IMR-90 (cell line): ENCODE data around the gene IMPDH1. TPM values are rescaled to one million over a fixed set of nuclear protein-coding genes. Genes with fewer than 3 reads are reported as not detected.

Source experiments
- ATAC-seq: fragments of 200-7000 bp; cut with Tn5 transposase; 2 replicates; pipeline ENCODE4 v1.9.1; 2020; ENCODE audit warnings: low read depth, mild to moderate bottlenecking, moderate library complexity
- BruUV-seq: library from RNA; stranded (reverse); fragments of 400-500 nt; replicated peaks from 2 replicates; lab custom pipeline; 2021; lab: Mats Ljungman, UMichigan
- CTCF ChIA-PET: fragments of 300-600 bp; formaldehyde crosslinking; extraction: SDS; loops from one replicate; lab custom pipeline; 2021; ENCODE audit warnings: antibody characterized with exemption; lab: Yijun Ruan, JAX
- POLR2A ChIA-PET: fragments of 300-600 bp; sonication (Branson Sonifier 250); formaldehyde crosslinking; loops from one replicate; lab custom pipeline; 2022; ENCODE audit warnings: antibody characterized with exemption; ENCODE audit not compliant: unreplicated experiment; lab: Charles Lee
- DNase-seq: peaks from one replicate; pipeline ENCODE4 v3.0.0; 2013
- H2AFZ ChIP-seq: replicated peaks from 2 replicates; pipeline ENCODE3; 2013; ENCODE audit warnings: low read length, mild to moderate bottlenecking; ENCODE audit not compliant: poor library complexity
- H2AK5ac ChIP-seq: 2 replicates; pipeline ENCODE4 v1.6.1; 2013; ENCODE audit warnings: low read depth, low read length, inconsistent platforms
- H2AK9ac ChIP-seq: replicated peaks from 2 replicates; pipeline ENCODE3; 2013; ENCODE audit warnings: mild to moderate bottlenecking, low read depth, low read length, moderate library complexity; ENCODE audit not compliant: poor library complexity
- H2BK120ac ChIP-seq: 2 replicates; pipeline ENCODE4 v1.6.1; 2013; ENCODE audit warnings: low read depth, low read length, inconsistent platforms
- H2BK15ac ChIP-seq: 3 replicates; pipeline ENCODE4 v1.6.1; 2013; ENCODE audit warnings: low read depth, low read length, inconsistent platforms
- H2BK20ac ChIP-seq: 2 replicates; pipeline ENCODE4 v1.6.1; 2013; ENCODE audit warnings: low read depth, mild to moderate bottlenecking, inconsistent platforms, low read length, moderate library complexity
- H2BK5ac ChIP-seq: 2 replicates; pipeline ENCODE4 v1.6.1; 2013; ENCODE audit warnings: mild to moderate bottlenecking, low read depth, low read length, inconsistent platforms; ENCODE audit not compliant: poor library complexity, severe bottlenecking
- H3K14ac ChIP-seq: replicated peaks from 2 replicates; pipeline ENCODE4 v1.6.1; 2013; ENCODE audit warnings: low read depth, low read length, inconsistent platforms
- H3K18ac ChIP-seq: 2 replicates; pipeline ENCODE4 v1.6.1; 2013; ENCODE audit warnings: low read depth, low read length, control low read depth
- H3K23ac ChIP-seq: 2 replicates; pipeline ENCODE4 v1.6.1; 2013; ENCODE audit warnings: low read depth, low read length, inconsistent platforms
- H3K27ac ChIP-seq: 2 replicates; pipeline ENCODE4 v1.5.1; 2013; ENCODE audit warnings: mild to moderate bottlenecking, control low read depth, low read length; ENCODE audit not compliant: insufficient read depth
- H3K27me3 ChIP-seq: 2 replicates; pipeline ENCODE4 v1.6.1; 2013; ENCODE audit warnings: low read length; ENCODE audit not compliant: control insufficient read depth, insufficient read depth
- H3K36me3 ChIP-seq: 2 replicates; pipeline ENCODE4 v1.6.1; 2013; ENCODE audit warnings: low read length, mixed read lengths; ENCODE audit not compliant: control insufficient read depth, insufficient read depth
- H3K4ac ChIP-seq: 2 replicates; pipeline ENCODE4 v1.6.1; 2013; ENCODE audit warnings: low read depth, low read length, inconsistent platforms
- H3K4me1 ChIP-seq: 2 replicates; pipeline ENCODE4 v1.6.1; 2013; ENCODE audit warnings: low read length, mixed read lengths; ENCODE audit not compliant: control insufficient read depth, insufficient read depth
- H3K4me2 ChIP-seq: 2 replicates; pipeline ENCODE4 v1.6.1; 2013; ENCODE audit warnings: low read depth, mild to moderate bottlenecking, control low read depth, low read length, moderate library complexity
- H3K4me3 ChIP-seq: 2 replicates; pipeline ENCODE4 v1.5.1; 2013; ENCODE audit warnings: low read depth, mild to moderate bottlenecking, control low read depth, low read length, moderate library complexity; ENCODE audit not compliant: insufficient read depth
- H3K56ac ChIP-seq: 2 replicates; pipeline ENCODE4 v1.6.1; 2013; ENCODE audit warnings: low read length, inconsistent platforms; ENCODE audit not compliant: insufficient read depth; ENCODE audit errors: extremely low read depth
- H3K79me1 ChIP-seq, 2 experiments: 2 replicates each; pipeline ENCODE4 v1.6.1; 2013; ENCODE audit warnings: low read length in 2 of 2, inconsistent platforms in 1 of 2, low read depth in 1 of 2
- H3K9ac ChIP-seq: 2 replicates; pipeline ENCODE4 v1.6.1; 2013; ENCODE audit warnings: low read depth, low read length, control low read depth
- H3K9me1 ChIP-seq: 2 replicates; pipeline ENCODE4 v1.6.1; 2013; ENCODE audit warnings: low read length, inconsistent platforms; ENCODE audit not compliant: insufficient read depth
- H3K9me3 ChIP-seq: 2 replicates; pipeline ENCODE4 v1.6.1; 2013; ENCODE audit warnings: low read length; ENCODE audit not compliant: control insufficient read depth, insufficient read depth
- H4K20me1 ChIP-seq: 2 replicates; pipeline ENCODE4 v1.6.1; 2013; ENCODE audit warnings: low read length, inconsistent platforms; ENCODE audit not compliant: insufficient read depth
- H4K5ac ChIP-seq: 2 replicates; pipeline ENCODE4 v1.6.1; 2013; ENCODE audit warnings: mild to moderate bottlenecking, low read depth, low read length, control low read depth
- H4K8ac ChIP-seq, 2 experiments: 2 replicates each; pipeline ENCODE4 v1.6.1; 2013; ENCODE audit warnings: low read depth in 2 of 2, low read length in 2 of 2, control low read depth in 1 of 2, inconsistent platforms in 1 of 2
- H4K91ac ChIP-seq: 2 replicates; pipeline ENCODE4 v1.6.1; 2013; ENCODE audit warnings: low read depth, low read length, inconsistent platforms; ENCODE audit not compliant: insufficient read depth
- BHLHE40 ChIP-seq: fragments of 150-350 bp; IDR thresholded peaks from 2 replicates; pipeline ENCODE4 v1.6.1; 2016; ENCODE audit warnings: mild to moderate bottlenecking, low read depth, low read length
- CEBPB ChIP-seq: IDR thresholded peaks from 2 replicates; pipeline ENCODE4 v1.6.1; 2012; ENCODE audit warnings: low read depth, low read length, improper control_type of control experiment
- CHD1 ChIP-seq: IDR thresholded peaks from 2 replicates; pipeline ENCODE4 v1.6.1; 2012; ENCODE audit warnings: low read depth, low read length, improper control_type of control experiment
- FOS ChIP-seq: fragments of 150-350 bp; IDR thresholded peaks from 2 replicates; pipeline ENCODE4 v1.6.1; 2016; ENCODE audit warnings: low read depth, low read length
- MAFK ChIP-seq: IDR thresholded peaks from 2 replicates; pipeline ENCODE4 v1.6.1; 2012; ENCODE audit warnings: low read depth, low read length, improper control_type of control experiment
- MAZ ChIP-seq: IDR thresholded peaks from 2 replicates; pipeline ENCODE4 v1.6.1; 2012; ENCODE audit warnings: low read depth, mild to moderate bottlenecking, low read length, improper control_type of control experiment, moderate library complexity, borderline replicate concordance
- MXI1 ChIP-seq: IDR thresholded peaks from 2 replicates; pipeline ENCODE4 v1.6.1; 2012; ENCODE audit warnings: low read depth, mild to moderate bottlenecking, low read length, moderate library complexity, borderline replicate concordance
- NFE2L2 ChIP-seq: fragments of 150-350 bp; IDR thresholded peaks from 2 replicates; pipeline ENCODE4 v1.6.1; 2016; ENCODE audit warnings: low read depth, mild to moderate bottlenecking, low read length
- POLR2A ChIP-seq: IDR thresholded peaks from 2 replicates; pipeline ENCODE4 v1.6.1; 2012; ENCODE audit warnings: mild to moderate bottlenecking, low read depth, low read length
- RAD21 ChIP-seq: IDR thresholded peaks from 2 replicates; pipeline ENCODE4 v1.6.1; 2012; ENCODE audit warnings: low read length, improper control_type of control experiment
- RCOR1 ChIP-seq: IDR thresholded peaks from 2 replicates; pipeline ENCODE4 v1.6.1; 2012; ENCODE audit warnings: mild to moderate bottlenecking, low read length, improper control_type of control experiment; ENCODE audit not compliant: insufficient replicate concordance
- RFX5 ChIP-seq: IDR thresholded peaks from 2 replicates; pipeline ENCODE4 v1.8.0; 2012; ENCODE audit warnings: low read depth, mild to moderate bottlenecking, low read length, moderate library complexity
- SMC3 ChIP-seq: fragments of 150-350 bp; IDR thresholded peaks from 2 replicates; pipeline ENCODE4 v1.6.1; 2016; ENCODE audit warnings: low read depth, mild to moderate bottlenecking, antibody characterized with exemption, low read length, moderate library complexity
- WGBS, 2 experiments: methylation state at CpG; one replicate each; pipeline versions ENCODE4 v1.1.5 to v1.1.7; 2013; ENCODE audit warnings: missing lambda C conversion rate in 2 of 2; ENCODE audit not compliant: insufficient read length in 1 of 2; ENCODE audit errors: extremely low coverage in 2 of 2; 5-methylcytosine and 5-hydroxymethylcytosine counted together
- dilution Hi-C: fragments of 300-500 bp; cut with HindIII; formaldehyde crosslinking; loops from one replicate; pipeline ENCODE4 v1.14.3; 2018; ENCODE audit warnings: low sequenced_read_pairs; ENCODE audit not compliant: unreplicated experiment
- in situ Hi-C: fragments of 300-500 bp; cut with MboI; formaldehyde crosslinking; loops from 3 replicates; pipeline ENCODE4 v1.14.3; 2019; ENCODE audit warnings: low sequenced_read_pairs, inconsistent platforms, mixed read lengths
- intact Hi-C: fragments of 100-400 bp; cut with micrococcal nuclease; formaldehyde crosslinking; loops from 2 replicates; pipeline ENCODE4 v1.10.0; 2022
- polyA plus RNA-seq, 3 experiments: library from polyadenylated mRNA; depleted of rRNA; stranded (reverse); fragments of >200 nt; gene quantifications; 2 replicates each; pipeline ENCODE4 v1.2.3, GENCODE V29; 2012; ENCODE audit warnings: low replicate concordance in 1 of 3
- total RNA-seq: library from RNA; depleted of rRNA; stranded (reverse); fragments of >200 nt; gene quantifications from 2 replicates; pipeline ENCODE4 v1.2.3, GENCODE V29; 2012
- TF ChIP-seq, protein P1 (sequence below): fragments of 150-350 bp; IDR thresholded peaks from 2 replicates; pipeline ENCODE4 v1.6.1; 2016; ENCODE audit warnings: low read depth, mild to moderate bottlenecking, low read length, moderate library complexity, borderline replicate concordance
- TF ChIP-seq, protein P2 (sequence below): fragments of 150-350 bp; IDR thresholded peaks from 2 replicates; pipeline ENCODE4 v1.6.1; 2017; ENCODE audit warnings: mild to moderate bottlenecking, antibody characterized with exemption, low read length, low read depth

Gene IMPDH1
- total and polyA plus RNA-seq, 2 of the 4 experiments (the other 2 are of a cell fraction), result 49.5 to 69.3 TPM

DNA sequence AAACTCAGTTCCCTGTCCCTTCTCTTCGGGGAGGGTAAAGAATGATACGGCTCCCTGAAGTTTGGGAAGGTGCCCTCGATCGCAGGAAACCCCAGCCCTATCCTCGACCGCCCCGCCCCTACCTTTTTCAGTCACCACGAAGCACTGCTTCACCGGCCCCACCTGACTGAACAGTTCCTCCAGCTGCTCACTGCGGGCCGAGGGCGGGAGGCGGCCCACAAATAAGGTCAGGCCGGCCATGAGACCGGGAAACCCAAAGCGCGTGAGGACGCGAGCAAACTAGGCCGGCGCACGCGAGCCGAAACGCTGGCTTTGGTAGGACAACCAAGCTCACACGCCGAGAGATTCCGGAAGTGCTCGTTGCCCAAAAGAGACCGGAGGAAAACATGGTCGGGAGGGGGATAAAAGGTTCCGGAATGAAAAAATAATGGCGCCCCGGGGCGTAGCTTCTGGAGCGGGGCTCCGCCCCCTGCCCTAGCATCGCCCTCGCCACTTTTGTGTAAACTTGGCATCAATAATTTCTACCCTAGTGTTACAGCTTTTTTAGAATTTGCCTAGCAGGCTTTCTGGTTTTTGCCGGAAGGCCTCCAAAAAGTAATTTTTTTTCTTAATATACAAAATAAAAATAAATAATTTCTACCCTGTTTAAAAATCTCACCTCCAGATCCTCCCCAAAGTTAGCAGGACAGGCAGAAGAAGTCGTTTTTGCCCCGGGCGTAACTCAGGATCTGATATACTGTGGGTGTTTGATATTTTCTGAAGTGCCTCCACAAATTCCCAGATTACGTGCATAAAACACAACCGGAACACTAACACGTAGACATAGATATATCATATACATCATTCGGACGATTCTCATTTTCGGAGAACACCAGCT is 66.0 kb downstream of the IMPDH1 start, which contains the start of gene RBM28:
Gene RBM28, minus strand, starts transcription at position 355 of the 877 bp plus-strand sequence. Its CDS starts 115 bp downstream, at position 240.
- peaks cover 2% of the 10 kb centered on the region; the same call in 1 of the 2 replicates for H3K4me1 ChIP-seq
- ChIA-PET CTCF (interaction anchor here (0.6 to 5.3 kb wide), 4 partner anchors 11 to 83 kb away, joined by 3 to 66 read pairs (median 4); no protein-coding TSS in a partner anchor), POLR2A (no interaction called here)
- peak within 1 kb of the TSS; percentile 78 for H3K4me3 ChIP-seq
- peak within 1 kb of the TSS; percentile 99 for H2AFZ ChIP-seq
- H3K9me1 ChIP-seq, result peaks cover 3% of the 10 kb centered on the region; the same call in 1 of the 2 replicates
- H3K79me1 ChIP-seq, result peaks cover 23 to 29% of the 10 kb centered on the region in 2 experiments
- WGBS, 2 experiments, result 0% methylated on average over 12 of the region's 49 CpGs; no CpG with 5 or more reads in 1 of the 2 experiments
- dilution Hi-C loops, result no loop called here
- peak within 1 kb of the TSS; percentile 56; the same call in 1 of the 2 replicates for H2BK120ac ChIP-seq
- H2AK9ac ChIP-seq, result peak within 1 kb of the TSS; percentile 50
- H2BK15ac ChIP-seq, result no peak within 1 kb of the TSS
- H3K4me2 ChIP-seq, result peak within 1 kb of the TSS; percentile 95
- ATAC-seq (peak; percentile 97), DNase-seq (peak; percentile 90)
- H3K27me3 ChIP-seq, result peaks cover 9% of the 10 kb centered on the region
- H3K36me3 ChIP-seq, result peaks cover 2% of the 10 kb centered on the region; the same call in 1 of the 2 replicates
- BruUV-seq, result no TSS peak
- H3K9me3 ChIP-seq, result no peaks in the 10 kb centered on the region
- no peak within 1 kb of the TSS for H3K18ac ChIP-seq
- H3K4ac ChIP-seq, result peak within 1 kb of the TSS; percentile 90
- H4K20me1 ChIP-seq, result no peaks in the 10 kb centered on the region
- H3K56ac ChIP-seq, result peak within 1 kb of the TSS; percentile 70
- H3K14ac ChIP-seq, result peak within 1 kb of the TSS; percentile 65
- H3K9ac ChIP-seq, result peak within 1 kb of the TSS; percentile 94
- peak within 1 kb of the TSS; percentile 64 for H4K91ac ChIP-seq
- intact Hi-C loops, result no loop called here
- peak within 1 kb of the TSS; percentile 83 to 96 for H4K8ac ChIP-seq
- in situ Hi-C loops, result no loop called here
- peak within 1 kb of the TSS; percentile 91 for H3K27ac ChIP-seq
- H2BK5ac ChIP-seq, result peak within 1 kb of the TSS; percentile 87
- no peak within 1 kb of the TSS for H2BK20ac ChIP-seq
- H2AK5ac ChIP-seq, result peak within 1 kb of the TSS; percentile 48; the same call in 1 of the 2 replicates
- peak within 1 kb of the TSS; percentile 84 for H4K5ac ChIP-seq
- peak within 1 kb of the TSS; percentile 77 for H3K23ac ChIP-seq
- TF ChIP-seq MXI1 (peak; percentile 96), RFX5 (no peak), RAD21 (no peak), CEBPB (no peak), BHLHE40 (peak; percentile 93), FOS (no peak), RCOR1 (no peak), MAZ (peak; percentile 79), NFE2L2 (peak; percentile 37; the same call in 1 of the 2 replicates), CHD1 (0 out of 2 replicates have a peak, but pooled peaks have one; percentile 36), SMC3 (no peak), POLR2A (peak; percentile 75), MAFK (no peak)
- TF ChIP-seq, protein P1, sequence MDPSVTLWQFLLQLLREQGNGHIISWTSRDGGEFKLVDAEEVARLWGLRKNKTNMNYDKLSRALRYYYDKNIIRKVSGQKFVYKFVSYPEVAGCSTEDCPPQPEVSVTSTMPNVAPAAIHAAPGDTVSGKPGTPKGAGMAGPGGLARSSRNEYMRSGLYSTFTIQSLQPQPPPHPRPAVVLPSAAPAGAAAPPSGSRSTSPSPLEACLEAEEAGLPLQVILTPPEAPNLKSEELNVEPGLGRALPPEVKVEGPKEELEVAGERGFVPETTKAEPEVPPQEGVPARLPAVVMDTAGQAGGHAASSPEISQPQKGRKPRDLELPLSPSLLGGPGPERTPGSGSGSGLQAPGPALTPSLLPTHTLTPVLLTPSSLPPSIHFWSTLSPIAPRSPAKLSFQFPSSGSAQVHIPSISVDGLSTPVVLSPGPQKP, result 0 out of 2 replicates have a peak, but pooled peaks have one; percentile 8
- TF ChIP-seq, protein P2, sequence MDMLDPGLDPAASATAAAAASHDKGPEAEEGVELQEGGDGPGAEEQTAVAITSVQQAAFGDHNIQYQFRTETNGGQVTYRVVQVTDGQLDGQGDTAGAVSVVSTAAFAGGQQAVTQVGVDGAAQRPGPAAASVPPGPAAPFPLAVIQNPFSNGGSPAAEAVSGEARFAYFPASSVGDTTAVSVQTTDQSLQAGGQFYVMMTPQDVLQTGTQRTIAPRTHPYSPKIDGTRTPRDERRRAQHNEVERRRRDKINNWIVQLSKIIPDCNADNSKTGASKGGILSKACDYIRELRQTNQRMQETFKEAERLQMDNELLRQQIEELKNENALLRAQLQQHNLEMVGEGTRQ, result peak; percentile 41; the same call in 1 of the 2 replicates
